IMR-90 (cell line): ENCODE data around the gene UGT1A10. TPM values are rescaled to one million over a fixed set of nuclear protein-coding genes. Genes with fewer than 3 reads are reported as not detected.

Experiments used
- ATAC-seq: fragments of 200-7000 bp; cut with Tn5 transposase; 2 replicates; pipeline ENCODE4 v1.9.1; 2020; ENCODE audit warnings: low read depth, mild to moderate bottlenecking, moderate library complexity
- BruUV-seq: library from RNA; stranded (reverse); fragments of 400-500 nt; replicated peaks from 2 replicates; lab custom pipeline; 2021; lab: Mats Ljungman, UMichigan
- CTCF ChIA-PET: fragments of 300-600 bp; formaldehyde crosslinking; extraction: SDS; loops from one replicate; lab custom pipeline; 2021; ENCODE audit warnings: antibody characterized with exemption; lab: Yijun Ruan, JAX
- POLR2A ChIA-PET: fragments of 300-600 bp; sonication (Branson Sonifier 250); formaldehyde crosslinking; loops from one replicate; lab custom pipeline; 2022; ENCODE audit warnings: antibody characterized with exemption; ENCODE audit not compliant: unreplicated experiment; lab: Charles Lee
- DNase-seq: peaks from one replicate; pipeline ENCODE4 v3.0.0; 2013
- H2AFZ ChIP-seq: replicated peaks from 2 replicates; pipeline ENCODE3; 2013; ENCODE audit warnings: low read length, mild to moderate bottlenecking; ENCODE audit not compliant: poor library complexity
- H2AK5ac ChIP-seq: 2 replicates; pipeline ENCODE4 v1.6.1; 2013; ENCODE audit warnings: low read depth, low read length, inconsistent platforms
- H2AK9ac ChIP-seq: replicated peaks from 2 replicates; pipeline ENCODE3; 2013; ENCODE audit warnings: mild to moderate bottlenecking, low read depth, low read length, moderate library complexity; ENCODE audit not compliant: poor library complexity
- H2BK120ac ChIP-seq: 2 replicates; pipeline ENCODE4 v1.6.1; 2013; ENCODE audit warnings: low read depth, low read length, inconsistent platforms
- H2BK15ac ChIP-seq: 3 replicates; pipeline ENCODE4 v1.6.1; 2013; ENCODE audit warnings: low read depth, low read length, inconsistent platforms
- H2BK20ac ChIP-seq: 2 replicates; pipeline ENCODE4 v1.6.1; 2013; ENCODE audit warnings: low read depth, mild to moderate bottlenecking, inconsistent platforms, low read length, moderate library complexity
- H2BK5ac ChIP-seq: 2 replicates; pipeline ENCODE4 v1.6.1; 2013; ENCODE audit warnings: mild to moderate bottlenecking, low read depth, low read length, inconsistent platforms; ENCODE audit not compliant: poor library complexity, severe bottlenecking
- H3K14ac ChIP-seq: replicated peaks from 2 replicates; pipeline ENCODE4 v1.6.1; 2013; ENCODE audit warnings: low read depth, low read length, inconsistent platforms
- H3K18ac ChIP-seq: 2 replicates; pipeline ENCODE4 v1.6.1; 2013; ENCODE audit warnings: low read depth, low read length, control low read depth
- H3K23ac ChIP-seq: 2 replicates; pipeline ENCODE4 v1.6.1; 2013; ENCODE audit warnings: low read depth, low read length, inconsistent platforms
- H3K27ac ChIP-seq: 2 replicates; pipeline ENCODE4 v1.5.1; 2013; ENCODE audit warnings: mild to moderate bottlenecking, control low read depth, low read length; ENCODE audit not compliant: insufficient read depth
- H3K27me3 ChIP-seq: 2 replicates; pipeline ENCODE4 v1.6.1; 2013; ENCODE audit warnings: low read length; ENCODE audit not compliant: control insufficient read depth, insufficient read depth
- H3K36me3 ChIP-seq: 2 replicates; pipeline ENCODE4 v1.6.1; 2013; ENCODE audit warnings: low read length, mixed read lengths; ENCODE audit not compliant: control insufficient read depth, insufficient read depth
- H3K4ac ChIP-seq: 2 replicates; pipeline ENCODE4 v1.6.1; 2013; ENCODE audit warnings: low read depth, low read length, inconsistent platforms
- H3K4me1 ChIP-seq: 2 replicates; pipeline ENCODE4 v1.6.1; 2013; ENCODE audit warnings: low read length, mixed read lengths; ENCODE audit not compliant: control insufficient read depth, insufficient read depth
- H3K4me2 ChIP-seq: 2 replicates; pipeline ENCODE4 v1.6.1; 2013; ENCODE audit warnings: low read depth, mild to moderate bottlenecking, control low read depth, low read length, moderate library complexity
- H3K4me3 ChIP-seq: 2 replicates; pipeline ENCODE4 v1.5.1; 2013; ENCODE audit warnings: low read depth, mild to moderate bottlenecking, control low read depth, low read length, moderate library complexity; ENCODE audit not compliant: insufficient read depth
- H3K56ac ChIP-seq: 2 replicates; pipeline ENCODE4 v1.6.1; 2013; ENCODE audit warnings: low read length, inconsistent platforms; ENCODE audit not compliant: insufficient read depth; ENCODE audit errors: extremely low read depth
- H3K79me1 ChIP-seq, 2 experiments: 2 replicates each; pipeline ENCODE4 v1.6.1; 2013; ENCODE audit warnings: low read length in 2 of 2, inconsistent platforms in 1 of 2, low read depth in 1 of 2
- H3K9ac ChIP-seq: 2 replicates; pipeline ENCODE4 v1.6.1; 2013; ENCODE audit warnings: low read depth, low read length, control low read depth
- H3K9me1 ChIP-seq: 2 replicates; pipeline ENCODE4 v1.6.1; 2013; ENCODE audit warnings: low read length, inconsistent platforms; ENCODE audit not compliant: insufficient read depth
- H3K9me3 ChIP-seq: 2 replicates; pipeline ENCODE4 v1.6.1; 2013; ENCODE audit warnings: low read length; ENCODE audit not compliant: control insufficient read depth, insufficient read depth
- H4K20me1 ChIP-seq: 2 replicates; pipeline ENCODE4 v1.6.1; 2013; ENCODE audit warnings: low read length, inconsistent platforms; ENCODE audit not compliant: insufficient read depth
- H4K5ac ChIP-seq: 2 replicates; pipeline ENCODE4 v1.6.1; 2013; ENCODE audit warnings: mild to moderate bottlenecking, low read depth, low read length, control low read depth
- H4K8ac ChIP-seq, 2 experiments: 2 replicates each; pipeline ENCODE4 v1.6.1; 2013; ENCODE audit warnings: low read depth in 2 of 2, low read length in 2 of 2, control low read depth in 1 of 2, inconsistent platforms in 1 of 2
- H4K91ac ChIP-seq: 2 replicates; pipeline ENCODE4 v1.6.1; 2013; ENCODE audit warnings: low read depth, low read length, inconsistent platforms; ENCODE audit not compliant: insufficient read depth
- BHLHE40 ChIP-seq: fragments of 150-350 bp; IDR thresholded peaks from 2 replicates; pipeline ENCODE4 v1.6.1; 2016; ENCODE audit warnings: mild to moderate bottlenecking, low read depth, low read length
- CEBPB ChIP-seq: IDR thresholded peaks from 2 replicates; pipeline ENCODE4 v1.6.1; 2012; ENCODE audit warnings: low read depth, low read length, improper control_type of control experiment
- CHD1 ChIP-seq: IDR thresholded peaks from 2 replicates; pipeline ENCODE4 v1.6.1; 2012; ENCODE audit warnings: low read depth, low read length, improper control_type of control experiment
- CTCF ChIP-seq: conservative IDR thresholded peaks from 2 replicates; pipeline ENCODE4 v1.5.1; 2012; ENCODE audit warnings: mild to moderate bottlenecking, low read depth, low read length, improper control_type of control experiment
- ELK1 ChIP-seq: fragments of 150-350 bp; IDR thresholded peaks from 2 replicates; pipeline ENCODE4 v1.6.1; 2016; ENCODE audit warnings: low read depth, mild to moderate bottlenecking, low read length, moderate library complexity, borderline replicate concordance
- FOS ChIP-seq: fragments of 150-350 bp; IDR thresholded peaks from 2 replicates; pipeline ENCODE4 v1.6.1; 2016; ENCODE audit warnings: low read depth, low read length
- MAFK ChIP-seq: IDR thresholded peaks from 2 replicates; pipeline ENCODE4 v1.6.1; 2012; ENCODE audit warnings: low read depth, low read length, improper control_type of control experiment
- MAZ ChIP-seq: IDR thresholded peaks from 2 replicates; pipeline ENCODE4 v1.6.1; 2012; ENCODE audit warnings: low read depth, mild to moderate bottlenecking, low read length, improper control_type of control experiment, moderate library complexity, borderline replicate concordance
- MXI1 ChIP-seq: IDR thresholded peaks from 2 replicates; pipeline ENCODE4 v1.6.1; 2012; ENCODE audit warnings: low read depth, mild to moderate bottlenecking, low read length, moderate library complexity, borderline replicate concordance
- NFE2L2 ChIP-seq: fragments of 150-350 bp; IDR thresholded peaks from 2 replicates; pipeline ENCODE4 v1.6.1; 2016; ENCODE audit warnings: low read depth, mild to moderate bottlenecking, low read length
- POLR2A ChIP-seq: IDR thresholded peaks from 2 replicates; pipeline ENCODE4 v1.6.1; 2012; ENCODE audit warnings: mild to moderate bottlenecking, low read depth, low read length
- RAD21 ChIP-seq: IDR thresholded peaks from 2 replicates; pipeline ENCODE4 v1.6.1; 2012; ENCODE audit warnings: low read length, improper control_type of control experiment
- RCOR1 ChIP-seq: IDR thresholded peaks from 2 replicates; pipeline ENCODE4 v1.6.1; 2012; ENCODE audit warnings: mild to moderate bottlenecking, low read length, improper control_type of control experiment; ENCODE audit not compliant: insufficient replicate concordance
- RFX5 ChIP-seq: IDR thresholded peaks from 2 replicates; pipeline ENCODE4 v1.8.0; 2012; ENCODE audit warnings: low read depth, mild to moderate bottlenecking, low read length, moderate library complexity
- SMC3 ChIP-seq: fragments of 150-350 bp; IDR thresholded peaks from 2 replicates; pipeline ENCODE4 v1.6.1; 2016; ENCODE audit warnings: low read depth, mild to moderate bottlenecking, antibody characterized with exemption, low read length, moderate library complexity
- USF2 ChIP-seq: fragments of 150-350 bp; IDR thresholded peaks from 2 replicates; pipeline ENCODE4 v1.6.1; 2017; ENCODE audit warnings: mild to moderate bottlenecking, antibody characterized with exemption, low read length, low read depth
- WGBS, 2 experiments: methylation state at CpG; one replicate each; pipeline versions ENCODE4 v1.1.5 to v1.1.7; 2013; ENCODE audit warnings: missing lambda C conversion rate in 2 of 2; ENCODE audit not compliant: insufficient read length in 1 of 2; ENCODE audit errors: extremely low coverage in 2 of 2; 5-methylcytosine and 5-hydroxymethylcytosine counted together
- dilution Hi-C: fragments of 300-500 bp; cut with HindIII; formaldehyde crosslinking; loops from one replicate; pipeline ENCODE4 v1.14.3; 2018; ENCODE audit warnings: low sequenced_read_pairs; ENCODE audit not compliant: unreplicated experiment
- in situ Hi-C: fragments of 300-500 bp; cut with MboI; formaldehyde crosslinking; loops from 3 replicates; pipeline ENCODE4 v1.14.3; 2019; ENCODE audit warnings: low sequenced_read_pairs, inconsistent platforms, mixed read lengths
- intact Hi-C: fragments of 100-400 bp; cut with micrococcal nuclease; formaldehyde crosslinking; loops from 2 replicates; pipeline ENCODE4 v1.10.0; 2022
- polyA plus RNA-seq, 3 experiments: library from polyadenylated mRNA; depleted of rRNA; stranded (reverse); fragments of >200 nt; gene quantifications; 2 replicates each; pipeline ENCODE4 v1.2.3, GENCODE V29; 2012; ENCODE audit warnings: low replicate concordance in 1 of 3
- total RNA-seq: library from RNA; depleted of rRNA; stranded (reverse); fragments of >200 nt; gene quantifications from 2 replicates; pipeline ENCODE4 v1.2.3, GENCODE V29; 2012

UGT1A10 gene
- total and polyA plus RNA-seq, 2 of the 4 experiments (the other 2 are of a cell fraction), result not detected

- no peak overlapping the region for H4K8ac ChIP-seq
- no peak for DNase-seq
- H4K5ac ChIP-seq, result no peak overlapping the region
- dilution Hi-C loops, result no loop called here
- no peak overlapping the region for H4K91ac ChIP-seq
- H3K36me3 ChIP-seq, result no peaks in the 10 kb centered on the region
- CTCF ChIA-PET, result no interaction called here
- no peak overlapping the region for H3K27ac ChIP-seq
- H3K4me1 ChIP-seq, result no peaks in the 10 kb centered on the region
- no peak overlapping the region for H2AK5ac ChIP-seq
- no peak overlapping the region for H3K56ac ChIP-seq
- H3K9ac ChIP-seq, result no peak overlapping the region
- TF ChIP-seq RAD21, result no peak
- TF ChIP-seq BHLHE40, result no peak
- TF ChIP-seq RFX5, result no peak
- TF ChIP-seq ELK1, result no peak
- TF ChIP-seq CTCF, result no peak
- no peak for TF ChIP-seq CHD1
- no peak for TF ChIP-seq CEBPB
- no peak for TF ChIP-seq POLR2A
- no peak for TF ChIP-seq MXI1
- no peak for TF ChIP-seq FOS
- TF ChIP-seq SMC3, result no peak
- TF ChIP-seq MAFK, result no peak
- no peak for TF ChIP-seq MAZ
- no peak for TF ChIP-seq RCOR1
- TF ChIP-seq USF2, result no peak
- no peak for TF ChIP-seq NFE2L2
- H3K4me2 ChIP-seq, result no peak overlapping the region
- no peak overlapping the region for H2BK15ac ChIP-seq
- H3K79me1 ChIP-seq, result no peaks in the 10 kb centered on the region
- H4K20me1 ChIP-seq, result no peaks in the 10 kb centered on the region
- H2BK20ac ChIP-seq, result no peak overlapping the region
- intact Hi-C loops, result no loop called here
- peaks cover 8% of the 10 kb centered on the region for H3K27me3 ChIP-seq
- ATAC-seq, result no peak
- no peak overlapping the region for H3K18ac ChIP-seq
- no peaks in the 10 kb centered on the region for H3K9me3 ChIP-seq
- H2BK5ac ChIP-seq, result no peak overlapping the region
- H2AFZ ChIP-seq, result no peak overlapping the region
- H3K14ac ChIP-seq, result no peak overlapping the region
- no peaks in the 10 kb centered on the region for H3K9me1 ChIP-seq
- H2BK120ac ChIP-seq, result no peak overlapping the region
- no peak overlapping the region for H3K23ac ChIP-seq
- in situ Hi-C loops, result no loop called here
- H3K4me3 ChIP-seq, result no peak overlapping the region
- no peak overlapping the region for H2AK9ac ChIP-seq
- POLR2A ChIA-PET, result no interaction called here
- no TSS peak for BruUV-seq
- WGBS, 2 experiments, result 67% methylated on average over 10 of the region's 18 CpGs; no CpG with 5 or more reads in 1 of the 2 experiments
- H3K4ac ChIP-seq, result no peak overlapping the region
These were observed 155.1 kb downstream of the UGT1A10 start for GRCh38 chr2:233791151-233791882.
